C4-2B (cell line): ENCODE results near the gene IGF2.

Source experiments
- ZFX ChIP-seq: fragments of 450-650 bp; IDR thresholded peaks from 2 replicates; pipeline ENCODE4 v1.6.1; 2017
- TF ChIP-seq, protein P1 (sequence below): fragments of 450-650 bp; conservative IDR thresholded peaks from 2 replicates; pipeline ENCODE4 v1.5.1; 2017; ENCODE audit warnings: mild to moderate bottlenecking

DNA sequence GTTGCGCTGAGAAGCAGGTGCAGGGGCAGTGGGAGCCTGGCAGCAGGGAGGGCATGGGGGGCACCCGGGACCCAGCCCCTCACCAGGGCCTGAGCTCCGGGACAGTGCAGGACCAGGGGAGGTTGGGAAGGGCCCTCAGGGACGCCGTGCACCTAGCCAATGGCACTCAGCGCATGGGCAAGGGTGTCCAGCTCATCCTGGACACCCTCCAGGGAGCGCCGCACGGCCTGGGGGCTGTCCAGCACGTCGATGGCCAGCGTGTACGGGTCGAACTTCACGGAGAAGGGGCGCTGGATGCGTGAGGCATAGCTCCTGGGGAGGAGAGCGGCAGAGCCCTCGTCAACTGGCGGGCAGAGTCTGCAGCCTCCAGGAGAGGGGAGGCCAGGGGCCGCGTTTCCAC, 24.9 kb upstream of the IGF2 start:
- TF ChIP-seq, protein P1, sequence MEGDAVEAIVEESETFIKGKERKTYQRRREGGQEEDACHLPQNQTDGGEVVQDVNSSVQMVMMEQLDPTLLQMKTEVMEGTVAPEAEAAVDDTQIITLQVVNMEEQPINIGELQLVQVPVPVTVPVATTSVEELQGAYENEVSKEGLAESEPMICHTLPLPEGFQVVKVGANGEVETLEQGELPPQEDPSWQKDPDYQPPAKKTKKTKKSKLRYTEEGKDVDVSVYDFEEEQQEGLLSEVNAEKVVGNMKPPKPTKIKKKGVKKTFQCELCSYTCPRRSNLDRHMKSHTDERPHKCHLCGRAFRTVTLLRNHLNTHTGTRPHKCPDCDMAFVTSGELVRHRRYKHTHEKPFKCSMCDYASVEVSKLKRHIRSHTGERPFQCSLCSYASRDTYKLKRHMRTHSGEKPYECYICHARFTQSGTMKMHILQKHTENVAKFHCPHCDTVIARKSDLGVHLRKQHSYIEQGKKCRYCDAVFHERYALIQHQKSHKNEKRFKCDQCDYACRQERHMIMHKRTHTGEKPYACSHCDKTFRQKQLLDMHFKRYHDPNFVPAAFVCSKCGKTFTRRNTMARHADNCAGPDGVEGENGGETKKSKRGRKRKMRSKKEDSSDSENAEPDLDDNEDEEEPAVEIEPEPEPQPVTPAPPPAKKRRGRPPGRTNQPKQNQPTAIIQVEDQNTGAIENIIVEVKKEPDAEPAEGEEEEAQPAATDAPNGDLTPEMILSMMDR, result no peak
- TF ChIP-seq ZFX, result no peak
